Neural cell (in vitro differentiated cells): ENCODE measurements around the gene CD80. TPM values are rescaled to one million over a fixed set of nuclear protein-coding genes. Genes with fewer than 3 reads are reported as not detected.

Source experiments
- H2AFZ ChIP-seq: fragments of 200-600, 300-800 bp; sonication (generic), shearing (Covaris generic); 2 replicates; pipeline ENCODE4 v1.6.0; 2014; ENCODE audit warnings: low read depth, mild to moderate bottlenecking, antibody characterized with exemption, low read length, moderate library complexity
- H3F3A ChIP-seq: fragments of 200-600 bp; shearing (Covaris generic); 2 replicates; pipeline ENCODE4 v1.6.1; 2016; ENCODE audit warnings: mild to moderate bottlenecking, moderate library complexity, mixed read lengths, antibody characterized with exemption, low read length; ENCODE audit not compliant: insufficient read depth, poor library complexity, severe bottlenecking
- H3K27ac ChIP-seq: fragments of 200-600, 300-800 bp; sonication (generic), shearing (Covaris generic); 2 replicates; pipeline ENCODE4 v1.5.1; 2014; ENCODE audit warnings: mild to moderate bottlenecking, low read length, moderate library complexity
- H3K27me3 ChIP-seq: fragments of 300-800, 200-600 bp; sonication (generic), shearing (Covaris generic); 2 replicates; pipeline ENCODE4 v1.6.0; 2014; ENCODE audit warnings: mild to moderate bottlenecking, low read depth, low read length, moderate library complexity; ENCODE audit not compliant: insufficient read depth
- H3K36me3 ChIP-seq: fragments of 300-800, 200-600 bp; sonication (generic), shearing (Covaris generic); 2 replicates; pipeline ENCODE4 v1.5.1; 2014; ENCODE audit warnings: mild to moderate bottlenecking, antibody characterized with exemption, low read length, moderate library complexity; ENCODE audit not compliant: insufficient read depth
- H3K4me2 ChIP-seq: fragments of 300-800, 200-600 bp; sonication (generic), shearing (Covaris generic); 2 replicates; pipeline ENCODE4 v1.6.0; 2014; ENCODE audit warnings: mild to moderate bottlenecking, low read length
- H3K4me3 ChIP-seq: fragments of 300-800, 200-600 bp; sonication (generic), shearing (Covaris generic); 2 replicates; pipeline ENCODE4 v1.5.1; 2014; ENCODE audit warnings: mild to moderate bottlenecking, low read length, moderate library complexity
- H3K79me2 ChIP-seq: fragments of 200-600 bp; shearing (Covaris generic); replicated peaks from 2 replicates; pipeline ENCODE4 v1.6.0; 2014; ENCODE audit warnings: mild to moderate bottlenecking, low read length, moderate library complexity; ENCODE audit not compliant: insufficient read depth
- H3K9ac ChIP-seq: fragments of 300-800, 200-600 bp; sonication (generic), shearing (Covaris generic); 2 replicates; pipeline ENCODE4 v1.6.1; 2016; ENCODE audit warnings: mild to moderate bottlenecking, low read length, mixed read lengths
- H3K9me2 ChIP-seq: fragments of 200-600 bp; shearing (Covaris generic); 2 replicates; pipeline ENCODE4 v1.6.1; 2016; ENCODE audit warnings: mild to moderate bottlenecking, low read length, mixed read lengths; ENCODE audit not compliant: insufficient read depth
- H3K9me3 ChIP-seq: fragments of 200-600, 300-800 bp; sonication (generic), shearing (Covaris generic); 2 replicates; pipeline ENCODE4 v1.6.1; 2016; ENCODE audit warnings: mild to moderate bottlenecking, mixed run types, low read length, moderate library complexity, mixed read lengths
- H4K20me1 ChIP-seq: fragments of 200-600 bp; shearing (Covaris generic); 2 replicates; pipeline ENCODE4 v1.6.1; 2016; ENCODE audit warnings: mild to moderate bottlenecking, mixed run types; ENCODE audit not compliant: insufficient read depth
- CTCF ChIP-seq: fragments of 450-650 bp; IDR thresholded peaks from 2 replicates; pipeline ENCODE4 v1.5.1; 2014; ENCODE audit warnings: antibody characterized with exemption, mild to moderate bottlenecking, moderate library complexity; ENCODE audit not compliant: poor library complexity, severe bottlenecking
- EP300 ChIP-seq: fragments of 450-650 bp; conservative IDR thresholded peaks from 2 replicates; pipeline ENCODE4 v1.6.1; 2014; ENCODE audit warnings: antibody characterized with exemption, mild to moderate bottlenecking, moderate library complexity; ENCODE audit not compliant: poor library complexity, severe bottlenecking
- EZH2 ChIP-seq: fragments of 200-600, 300-800 bp; shearing (Covaris generic), sonication (generic); IDR thresholded peaks from 2 replicates; pipeline ENCODE4 v1.6.1; 2014; ENCODE audit warnings: antibody characterized with exemption, low read length, borderline replicate concordance, mild to moderate bottlenecking; ENCODE audit not compliant: insufficient read depth, poor library complexity, severe bottlenecking
- MXI1 ChIP-seq: fragments of 450-650 bp; conservative IDR thresholded peaks from 2 replicates; pipeline ENCODE4 v1.6.1; 2014; ENCODE audit warnings: antibody characterized with exemption, mild to moderate bottlenecking; ENCODE audit not compliant: poor library complexity, severe bottlenecking
- POLR2AphosphoS5 ChIP-seq: IDR thresholded peaks from 2 replicates; pipeline ENCODE4 v1.6.1; 2012
- RAD21 ChIP-seq: fragments of 450-650 bp; conservative IDR thresholded peaks from 2 replicates; pipeline ENCODE4 v1.6.1; 2014; ENCODE audit warnings: antibody characterized with exemption, mild to moderate bottlenecking, moderate library complexity
- REST ChIP-seq: IDR thresholded peaks from 2 replicates; pipeline ENCODE4 v1.6.1; 2012; ENCODE audit warnings: borderline replicate concordance
- SMC3 ChIP-seq: fragments of 450-650 bp; conservative IDR thresholded peaks from 2 replicates; pipeline ENCODE4 v1.6.1; 2014; ENCODE audit warnings: antibody characterized with exemption, mild to moderate bottlenecking, moderate library complexity; ENCODE audit not compliant: poor library complexity
- TAF1 ChIP-seq: IDR thresholded peaks from 2 replicates; pipeline ENCODE4 v1.6.1; 2012; ENCODE audit warnings: low read depth
- polyA plus RNA-seq: library from polyadenylated mRNA; depleted of rRNA; stranded (reverse); fragments of >200 nt; gene quantifications from 2 replicates; pipeline ENCODE4 v1.2.3, GENCODE V29; 2014

The CD80 gene
- polyA plus RNA-seq, 1 donor from 2014 or later = not detected

- H3K27me3 ChIP-seq = no peaks in the 10 kb centered on the region
- no peak overlapping the region for H3K9ac ChIP-seq
- H3K9me2 ChIP-seq = no peaks in the 10 kb centered on the region
- no peak for TF ChIP-seq EZH2
- no peak for TF ChIP-seq EP300
- TF ChIP-seq MXI1 = no peak
- TF ChIP-seq POLR2AphosphoS5 = no peak
- TF ChIP-seq RAD21 = no peak
- TF ChIP-seq TAF1 = no peak
- no peak for TF ChIP-seq REST
- no peak for TF ChIP-seq SMC3
- no peak for TF ChIP-seq CTCF
- H3K4me2 ChIP-seq = no peak overlapping the region
- H2AFZ ChIP-seq = no peak overlapping the region
- H3K36me3 ChIP-seq = no peaks in the 10 kb centered on the region
- H3F3A ChIP-seq = no peaks in the 10 kb centered on the region
- no peaks in the 10 kb centered on the region for H3K9me3 ChIP-seq
- H3K27ac ChIP-seq = no peak overlapping the region
- H3K79me2 ChIP-seq = no peaks in the 10 kb centered on the region
- H4K20me1 ChIP-seq = no peaks in the 10 kb centered on the region
- no peak overlapping the region for H3K4me3 ChIP-seq
Observed at GRCh38 chr3:119506631-119507030, 52.8 kb downstream of the CD80 start.

- Histone ChIP-seq H3K79me2 (peaks cover 10% of the 10 kb centered on the region), H2AFZ (no peak overlapping the region), H3K27ac (no peak overlapping the region), H3K9me2 (no peaks in the 10 kb centered on the region), H3K4me3 (peak overlapping the region; percentile 90), H3F3A (no peaks in the 10 kb centered on the region), H3K27me3 (no peaks in the 10 kb centered on the region), H4K20me1 (no peaks in the 10 kb centered on the region), H3K4me2 (peak overlapping the region; percentile 35), H3K36me3 (no peaks in the 10 kb centered on the region), H3K9me3 (no peaks in the 10 kb centered on the region), H3K9ac (no peak overlapping the region)
- TF ChIP-seq SMC3 = no peak
- TF ChIP-seq POLR2AphosphoS5 = no peak
- TF ChIP-seq REST = no peak
- no peak for TF ChIP-seq EP300
- no peak for TF ChIP-seq TAF1
- TF ChIP-seq RAD21 = no peak
- no peak for TF ChIP-seq CTCF
- no peak for TF ChIP-seq EZH2
- no peak for TF ChIP-seq MXI1
Observed at GRCh38 chr3:119500901-119501300, 58.5 kb downstream of the CD80 start.
